HEK293 (cell line): ENCODE results near the gene GSS.

ENCODE experiments used
- ATF2 ChIP-seq: fragments of 450-650 bp; formaldehyde crosslinking; IDR thresholded peaks from 2 replicates; pipeline ENCODE4 v1.5.1; 2016; ENCODE audit warnings: missing biosample characterization, missing genetic modification characterization, low read depth
- CTCF ChIP-seq: fragments of 450-650 bp; formaldehyde crosslinking; IDR thresholded peaks from 2 replicates; pipeline ENCODE4 v1.5.1; 2016; ENCODE audit warnings: missing biosample characterization, missing genetic modification characterization
- REPIN1 ChIP-seq: fragments of 450-650 bp; formaldehyde crosslinking; IDR thresholded peaks from 2 replicates; pipeline ENCODE4 v1.5.1; 2017; ENCODE audit warnings: missing biosample characterization, missing genetic modification characterization, low read depth
- ZBTB8A ChIP-seq: fragments of 450-650 bp; formaldehyde crosslinking; IDR thresholded peaks from 2 replicates; pipeline ENCODE4 v1.5.1; 2016; ENCODE audit warnings: missing biosample characterization, missing genetic modification characterization
- ZNF292 ChIP-seq: fragments of 450-650 bp; formaldehyde crosslinking; IDR thresholded peaks from 2 replicates; pipeline ENCODE4 v1.5.1; 2016; ENCODE audit warnings: low read depth, missing biosample characterization, missing genetic modification characterization, borderline replicate concordance
- ZNF501 ChIP-seq: fragments of 450-650 bp; formaldehyde crosslinking; IDR thresholded peaks from 2 replicates; pipeline ENCODE4 v1.5.1; 2016; ENCODE audit warnings: missing biosample characterization, missing genetic modification characterization
- ZNF529 ChIP-seq: fragments of 450-650 bp; formaldehyde crosslinking; IDR thresholded peaks from 2 replicates; pipeline ENCODE4 v1.5.1; 2017; ENCODE audit warnings: missing genetic modification characterization, missing biosample characterization; ENCODE audit not compliant: insufficient replicate concordance
- ZNF704 ChIP-seq: fragments of 450-650 bp; formaldehyde crosslinking; IDR thresholded peaks from 2 replicates; pipeline ENCODE4 v1.5.1; 2016; ENCODE audit warnings: missing biosample characterization, missing genetic modification characterization

GRCh38 chr20:34883087-34883688, 72.4 kb downstream of the GSS start:
- no peak for TF ChIP-seq REPIN1 (tag by site-specific recombination)
- TF ChIP-seq CTCF (tag by site-specific recombination): no peak
- TF ChIP-seq ZNF292 (tag by site-specific recombination): no peak
- no peak for TF ChIP-seq ZNF704 (tag by site-specific recombination)
- TF ChIP-seq ZNF529 (tag by site-specific recombination): no peak
- no peak for TF ChIP-seq ATF2 (tag by site-specific recombination)
- TF ChIP-seq ZBTB8A (tag by site-specific recombination): no peak
- no peak for TF ChIP-seq ZNF501
